Astrocyte (in vitro differentiated cells and primary cell): ENCODE measurements around the gene SLC19A1. TPM values are rescaled to one million over a fixed set of nuclear protein-coding genes. Genes with fewer than 3 reads are reported as not detected.

Experiments used
- DNase-seq: peaks from one replicate; pipeline ENCODE4 v3.0.0-alpha.2; 2010; ENCODE audit warnings: low read depth
- FAIRE-seq: peaks from 2 replicates; lab custom pipeline; 2011; peaks lifted over from hg19 to GRCh38; lab: Jason Lieb, UNC
- H2AFZ ChIP-seq: 2 replicates; pipeline ENCODE4 v1.6.0; 2012; ENCODE audit warnings: low read depth, low read length, inconsistent platforms
- H3K27ac ChIP-seq: 2 replicates; pipeline ENCODE4 v1.5.1; 2011; ENCODE audit warnings: low read depth, low read length, inconsistent platforms
- H3K27me3 ChIP-seq: 2 replicates; pipeline ENCODE4 v1.6.0; 2011; ENCODE audit warnings: low read length, inconsistent platforms; ENCODE audit not compliant: insufficient read depth
- H3K36me3 ChIP-seq: 2 replicates; pipeline ENCODE4 v1.5.1; 2011; ENCODE audit warnings: low read length, inconsistent platforms; ENCODE audit not compliant: insufficient read depth
- H3K4me1 ChIP-seq: 2 replicates; pipeline ENCODE4 v1.5.1; 2011; ENCODE audit warnings: low read length, inconsistent platforms; ENCODE audit not compliant: insufficient read depth
- H3K4me2 ChIP-seq: 2 replicates; pipeline ENCODE4 v1.6.0; 2012; ENCODE audit warnings: low read length, inconsistent platforms
- H3K4me3 ChIP-seq: 2 replicates; pipeline ENCODE4 v1.5.1; 2011; ENCODE audit warnings: low read depth, mild to moderate bottlenecking, low read length, inconsistent platforms; ENCODE audit not compliant: insufficient read depth
- H3K79me2 ChIP-seq: 2 replicates; pipeline ENCODE4 v1.6.0; 2012; ENCODE audit warnings: mild to moderate bottlenecking, low read length, inconsistent platforms; ENCODE audit not compliant: insufficient read depth
- H3K9ac ChIP-seq: 2 replicates; pipeline ENCODE4 v1.6.0; 2012; ENCODE audit warnings: mild to moderate bottlenecking, low read length, inconsistent platforms
- H3K9me3 ChIP-seq: 2 replicates; pipeline ENCODE4 v1.5.1; 2012; ENCODE audit warnings: low read depth, mild to moderate bottlenecking, low read length, inconsistent platforms; ENCODE audit not compliant: insufficient read depth
- H4K20me1 ChIP-seq: 2 replicates; pipeline ENCODE4 v1.6.0; 2012; ENCODE audit warnings: low read length, inconsistent platforms; ENCODE audit not compliant: insufficient read depth
- H3K27ac Mint-ChIP-seq: one replicate; pipeline ENCODE4 v1.8.0; 2021; ENCODE audit warnings: mild to moderate bottlenecking, mixed read lengths; ENCODE audit not compliant: unreplicated experiment
- H3K27me3 Mint-ChIP-seq: one replicate; pipeline ENCODE4 v1.8.0; 2021; ENCODE audit warnings: low read depth, mixed read lengths; ENCODE audit not compliant: unreplicated experiment
- H3K36me3 Mint-ChIP-seq: one replicate; pipeline ENCODE4 v1.8.0; 2021; ENCODE audit warnings: low read depth, mixed read lengths; ENCODE audit not compliant: unreplicated experiment
- H3K4me1 Mint-ChIP-seq: one replicate; pipeline ENCODE4 v1.8.0; 2021; ENCODE audit warnings: low read depth, mixed read lengths; ENCODE audit not compliant: unreplicated experiment
- H3K4me3 Mint-ChIP-seq: one replicate; pipeline ENCODE4 v1.8.0; 2021; ENCODE audit warnings: mild to moderate bottlenecking, moderate library complexity, mixed read lengths; ENCODE audit not compliant: unreplicated experiment
- H3K9me3 Mint-ChIP-seq: one replicate; pipeline ENCODE4 v1.8.0; 2021; ENCODE audit warnings: mild to moderate bottlenecking, mixed read lengths; ENCODE audit not compliant: unreplicated experiment
- EZH2 ChIP-seq: IDR thresholded peaks from 2 replicates; pipeline ENCODE4 v1.6.1; 2012; ENCODE audit warnings: mild to moderate bottlenecking, low read length, inconsistent platforms; ENCODE audit not compliant: insufficient read depth
- total RNA-seq: library from RNA; stranded (reverse); gene quantifications from 2 replicates; pipeline ENCODE4 v1.2.1, GENCODE V29; 2021
- TF ChIP-seq, protein P1 (sequence below): IDR thresholded peaks from 2 replicates; pipeline ENCODE4 v1.5.1; 2011; ENCODE audit warnings: low read depth, mild to moderate bottlenecking, inconsistent platforms, low read length, moderate library complexity; ENCODE audit not compliant: insufficient read depth

SLC19A1 gene
- total RNA-seq, 1 donor from 2014 or later, result 11.7 TPM

DNA sequence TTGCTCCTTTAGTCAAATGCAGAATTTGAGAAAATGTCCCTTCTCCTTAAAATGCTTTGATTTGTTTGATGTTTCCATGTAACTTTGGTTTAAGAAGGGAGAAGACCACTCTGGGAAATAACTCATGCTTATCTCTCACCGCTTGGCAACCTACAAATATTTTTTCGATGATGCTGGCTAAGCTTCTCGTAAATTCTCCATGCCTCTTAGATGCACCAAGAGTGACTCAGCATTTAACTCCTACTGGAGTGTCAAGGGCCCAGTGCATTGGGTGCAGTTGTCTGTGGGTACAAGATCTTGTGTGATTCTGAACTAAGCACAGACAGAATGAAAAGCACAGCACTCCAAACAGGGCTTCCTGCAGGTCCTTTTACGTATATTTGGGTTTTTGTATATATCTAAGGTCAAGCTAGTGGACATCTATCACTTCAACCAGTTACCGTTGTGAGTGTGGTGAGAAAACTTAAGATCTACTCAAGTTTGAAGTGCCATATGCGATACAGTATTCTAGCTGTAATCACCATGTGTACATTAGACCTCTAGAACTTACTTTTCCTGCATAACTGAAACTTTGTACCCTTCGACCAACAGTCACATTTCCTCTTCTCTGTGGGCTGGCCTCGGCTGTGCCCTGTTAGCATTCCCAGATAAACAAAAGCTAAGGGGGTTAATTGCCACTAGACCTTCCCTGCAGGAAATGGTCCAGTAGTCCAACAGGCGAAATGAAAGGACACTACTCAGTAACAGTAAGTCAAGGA, 81.5 kb downstream of the SLC19A1 start:
- no peaks in the 10 kb centered on the region for H3K9me3 ChIP-seq
- Mint-ChIP-seq H3K4me3 (peak overlapping the region; percentile 50), H3K9me3 (peaks cover 12% of the 10 kb centered on the region), H3K27ac (peak overlapping the region; percentile 85), H3K36me3 (peaks cover 45% of the 10 kb centered on the region), H3K27me3 (no peaks in the 10 kb centered on the region), H3K4me1 (peaks cover 27% of the 10 kb centered on the region)
- no peaks in the 10 kb centered on the region for H3K36me3 ChIP-seq
- H3K4me3 ChIP-seq, result no peak overlapping the region
- peak overlapping the region; percentile 56 for H3K4me2 ChIP-seq
- no peak overlapping the region for H2AFZ ChIP-seq
- FAIRE-seq (peak; percentile 85), DNase-seq (peak; percentile 96)
- no peaks in the 10 kb centered on the region for H3K27me3 ChIP-seq
- peak overlapping the region; percentile 80 for H3K27ac ChIP-seq
- peak overlapping the region; percentile 61 for H3K9ac ChIP-seq
- H4K20me1 ChIP-seq, result peaks cover 18% of the 10 kb centered on the region
- peaks cover 12% of the 10 kb centered on the region for H3K79me2 ChIP-seq
- TF ChIP-seq, protein P1, sequence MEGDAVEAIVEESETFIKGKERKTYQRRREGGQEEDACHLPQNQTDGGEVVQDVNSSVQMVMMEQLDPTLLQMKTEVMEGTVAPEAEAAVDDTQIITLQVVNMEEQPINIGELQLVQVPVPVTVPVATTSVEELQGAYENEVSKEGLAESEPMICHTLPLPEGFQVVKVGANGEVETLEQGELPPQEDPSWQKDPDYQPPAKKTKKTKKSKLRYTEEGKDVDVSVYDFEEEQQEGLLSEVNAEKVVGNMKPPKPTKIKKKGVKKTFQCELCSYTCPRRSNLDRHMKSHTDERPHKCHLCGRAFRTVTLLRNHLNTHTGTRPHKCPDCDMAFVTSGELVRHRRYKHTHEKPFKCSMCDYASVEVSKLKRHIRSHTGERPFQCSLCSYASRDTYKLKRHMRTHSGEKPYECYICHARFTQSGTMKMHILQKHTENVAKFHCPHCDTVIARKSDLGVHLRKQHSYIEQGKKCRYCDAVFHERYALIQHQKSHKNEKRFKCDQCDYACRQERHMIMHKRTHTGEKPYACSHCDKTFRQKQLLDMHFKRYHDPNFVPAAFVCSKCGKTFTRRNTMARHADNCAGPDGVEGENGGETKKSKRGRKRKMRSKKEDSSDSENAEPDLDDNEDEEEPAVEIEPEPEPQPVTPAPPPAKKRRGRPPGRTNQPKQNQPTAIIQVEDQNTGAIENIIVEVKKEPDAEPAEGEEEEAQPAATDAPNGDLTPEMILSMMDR, result no peak
- no peak for TF ChIP-seq EZH2
- H3K4me1 ChIP-seq, result peaks cover 22% of the 10 kb centered on the region

DNA sequence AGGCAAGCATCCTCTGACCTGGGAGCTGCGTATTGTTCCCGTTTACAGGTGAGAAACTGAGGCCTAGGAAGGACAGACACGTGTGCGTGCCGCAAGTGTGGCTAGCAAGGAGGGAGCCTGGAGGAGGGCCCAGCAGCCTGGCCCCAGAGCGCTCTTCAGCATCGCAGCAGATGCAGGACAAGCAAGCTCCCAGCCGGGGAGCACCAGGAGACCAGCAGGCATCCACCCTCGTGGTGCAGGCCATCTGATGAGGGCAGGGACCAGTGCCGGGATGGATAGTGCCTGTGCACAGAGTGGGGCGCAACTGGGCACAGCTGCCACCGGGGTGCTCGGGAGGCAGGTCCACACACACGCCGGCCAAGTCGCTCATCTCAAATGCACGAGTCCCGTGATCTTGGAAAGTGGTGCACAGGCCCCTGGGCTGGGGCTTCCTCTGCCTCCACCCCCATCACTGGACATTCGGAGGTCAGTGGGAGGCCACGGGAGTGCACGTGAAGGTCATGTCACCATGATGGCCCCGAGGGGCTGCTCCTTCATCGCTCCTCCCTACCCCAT, 82.2 kb downstream of the SLC19A1 start:
- H3K36me3 Mint-ChIP-seq, result peaks cover 42% of the 10 kb centered on the region
- Histone ChIP-seq H3K27ac (peak overlapping the region; percentile 80), H4K20me1 (peaks cover 23% of the 10 kb centered on the region), H3K27me3 (no peaks in the 10 kb centered on the region), H3K79me2 (peaks cover 14% of the 10 kb centered on the region), H3K9me3 (no peaks in the 10 kb centered on the region), H2AFZ (no peak overlapping the region), H3K36me3 (no peaks in the 10 kb centered on the region), H3K9ac (peak overlapping the region; percentile 61), H3K4me3 (no peak overlapping the region), H3K4me1 (peaks cover 27% of the 10 kb centered on the region), H3K4me2 (peak overlapping the region; percentile 56)
- TF ChIP-seq, protein P1, result no peak
- TF ChIP-seq EZH2, result no peak
- H3K9me3 Mint-ChIP-seq, result peaks cover 11% of the 10 kb centered on the region
- H3K4me1 Mint-ChIP-seq, result peaks cover 30% of the 10 kb centered on the region
- H3K27ac Mint-ChIP-seq, result peak overlapping the region; percentile 85
- H3K27me3 Mint-ChIP-seq, result no peaks in the 10 kb centered on the region
- H3K4me3 Mint-ChIP-seq, result peak overlapping the region; percentile 50
- no peak for FAIRE-seq
- DNase-seq, result no peak
